GM23248 (cell line): Measurements from ENCODE around the gene GAL3ST1.

Experiments used
- EZH2 ChIP-seq: fragments of 200-600 bp; sonication (generic); IDR thresholded peaks from 2 replicates; pipeline ENCODE4 v1.6.1; 2018; ENCODE audit warnings: antibody characterized with exemption, mild to moderate bottlenecking; ENCODE audit not compliant: insufficient read depth, poor library complexity, severe bottlenecking
- EZH2phosphoT487 ChIP-seq: fragments of 200-600 bp; sonication (generic); IDR thresholded peaks from 2 replicates; pipeline ENCODE4 v1.6.1; 2018; ENCODE audit warnings: antibody characterized with exemption, moderate library complexity, mild to moderate bottlenecking, low read depth; ENCODE audit not compliant: insufficient read depth

DNA sequence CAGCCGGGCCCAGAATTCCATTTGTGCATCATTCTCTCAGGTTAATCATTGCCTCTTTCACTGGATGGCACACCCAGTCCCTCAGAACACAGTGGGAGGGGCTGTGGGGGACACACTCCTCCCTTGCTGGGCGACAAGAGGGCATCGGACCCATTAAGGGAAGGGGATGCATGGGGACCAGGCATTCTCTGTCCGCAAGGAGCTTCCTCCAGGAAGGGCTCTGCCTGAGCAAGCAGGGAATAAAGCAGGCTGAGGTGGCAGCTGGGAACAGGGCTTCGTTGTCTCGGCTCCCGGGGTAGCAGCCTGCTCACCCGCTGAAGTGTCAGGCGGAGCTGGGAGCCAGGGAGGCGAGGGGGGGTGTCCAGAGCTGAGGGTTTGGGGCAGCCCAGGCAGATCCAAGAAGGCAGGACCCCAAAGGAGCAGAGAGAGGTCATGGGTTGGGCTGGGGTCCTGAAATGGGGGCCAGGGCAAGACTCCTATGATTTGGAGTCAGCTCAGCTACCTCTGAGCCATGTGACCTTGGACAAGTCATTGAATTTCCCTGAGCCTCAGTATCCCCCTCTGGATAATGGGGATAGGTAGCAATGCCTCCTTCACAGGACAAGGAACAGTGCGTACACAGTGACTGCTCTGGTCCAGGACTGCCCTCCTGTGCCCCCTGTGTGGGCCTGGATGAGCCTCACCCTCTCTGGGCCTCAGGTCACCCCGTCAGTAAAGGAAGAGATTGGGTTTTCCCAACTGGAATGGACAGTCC lies 1.4 kb downstream of the GAL3ST1 start:
- no peak for TF ChIP-seq EZH2phosphoT487
- no peak for TF ChIP-seq EZH2
